Activated naive CD4-positive, alpha-beta T cell treated with anti-CD3 and anti-CD28 coated beads, Interleukin-2, amount 50 U/mL, for 24 hours (primary cell): Measurements from ENCODE around the gene ROM1.
"Not testable (repeated sequence)": the region's sequence is repeated elsewhere in the genome, so short reads cannot be mapped to it uniquely, and the experiment has no call there.

Source experiments
- H3K27ac Mint-ChIP-seq: one replicate; pipeline ENCODE4 v1.8.0; 2021; ENCODE audit warnings: mild to moderate bottlenecking, mixed read lengths
- H3K27me3 Mint-ChIP-seq: one replicate; pipeline ENCODE4 v1.8.0; 2021; ENCODE audit warnings: mixed read lengths
- H3K36me3 Mint-ChIP-seq: one replicate; pipeline ENCODE4 v1.8.0; 2021; ENCODE audit warnings: mixed read lengths
- H3K4me1 Mint-ChIP-seq: one replicate; pipeline ENCODE4 v1.8.0; 2021; ENCODE audit warnings: mixed read lengths
- H3K4me3 Mint-ChIP-seq: one replicate; pipeline ENCODE4 v1.8.0; 2021; ENCODE audit warnings: mild to moderate bottlenecking, mixed read lengths
- H3K9me3 Mint-ChIP-seq: one replicate; pipeline ENCODE4 v1.8.0; 2021; ENCODE audit warnings: mixed read lengths

Gene ROM1

GRCh38 chr11:62613291-62613778, 278 bp downstream of the ROM1 start:
- Mint-ChIP-seq H3K27ac (no peak overlapping the region), H3K27me3 (no peaks in the 10 kb centered on the region), H3K36me3 (peaks cover 7% of the 10 kb centered on the region), H3K4me3 (peak overlapping the region; percentile 71), H3K9me3 (no peaks in the 10 kb centered on the region), H3K4me1 (peaks cover 50% of the 10 kb centered on the region)

GRCh38 chr11:62614275-62614674, 1.2 kb downstream of the ROM1 start:
- peaks cover 5% of the 10 kb centered on the region for H3K36me3 Mint-ChIP-seq
- H3K27ac Mint-ChIP-seq, result peak overlapping the region; percentile 91
- no peaks in the 10 kb centered on the region for H3K27me3 Mint-ChIP-seq
- H3K4me3 Mint-ChIP-seq, result peak overlapping the region; percentile 77
- H3K4me1 Mint-ChIP-seq, result peaks cover 48% of the 10 kb centered on the region
- no peaks in the 10 kb centered on the region for H3K9me3 Mint-ChIP-seq

GRCh38 chr11:62615521-62615920, 2.5 kb downstream of the ROM1 start:
- Mint-ChIP-seq H3K9me3 (no peaks in the 10 kb centered on the region), H3K36me3 (peaks cover 4% of the 10 kb centered on the region), H3K4me1 (peaks cover 46% of the 10 kb centered on the region), H3K4me3 (no peak overlapping the region), H3K27ac (peak overlapping the region; percentile 30), H3K27me3 (no peaks in the 10 kb centered on the region)

- Mint-ChIP-seq H3K27ac (peak overlapping the region; percentile 55), H3K4me1 (peaks cover 49% of the 10 kb centered on the region)
- H3K9me3 Mint-ChIP-seq, H3K36me3 Mint-ChIP-seq, H3K27me3 Mint-ChIP-seq, H3K4me3 Mint-ChIP-seq: not testable (repeated sequence)
These were observed 3.9 kb downstream of the ROM1 start for GRCh38 chr11:62616957-62617356.

- Mint-ChIP-seq H3K9me3 (no peaks in the 10 kb centered on the region), H3K4me1 (peaks cover 30% of the 10 kb centered on the region), H3K36me3 (peaks cover 13% of the 10 kb centered on the region), H3K27me3 (no peaks in the 10 kb centered on the region), H3K4me3 (peak overlapping the region; percentile 96), H3K27ac (peak overlapping the region; percentile 97)
These were observed 8.0 kb downstream of the ROM1 start for GRCh38 chr11:62621027-62621566.

GRCh38 chr11:62621567-62622470, 8.8 kb downstream of the ROM1 start, which contains the start of gene B3GAT3:
TSS of gene B3GAT3 (minus strand) at chr11:62621986. CDS start at chr11:62621947, 39 bp downstream.
- Mint-ChIP-seq H3K27me3 (no peaks in the 10 kb centered on the region), H3K4me3 (peak within 1 kb of the TSS; percentile 96), H3K36me3 (peaks cover 13% of the 10 kb centered on the region), H3K4me1 (peaks cover 30% of the 10 kb centered on the region), H3K9me3 (no peaks in the 10 kb centered on the region), H3K27ac (peak within 1 kb of the TSS; percentile 99)

- H3K9me3 Mint-ChIP-seq, result no peaks in the 10 kb centered on the region
- H3K36me3 Mint-ChIP-seq, result peaks cover 13% of the 10 kb centered on the region
- H3K27ac Mint-ChIP-seq, result peak overlapping the region; percentile 99
- peak overlapping the region; percentile 91 for H3K4me3 Mint-ChIP-seq
- no peaks in the 10 kb centered on the region for H3K27me3 Mint-ChIP-seq
- H3K4me1 Mint-ChIP-seq, result peaks cover 27% of the 10 kb centered on the region
These were observed 9.5 kb downstream of the ROM1 start for GRCh38 chr11:62622476-62623089.

- no peak overlapping the region for H3K27ac Mint-ChIP-seq
- H3K9me3 Mint-ChIP-seq, result no peaks in the 10 kb centered on the region
- no peaks in the 10 kb centered on the region for H3K27me3 Mint-ChIP-seq
- peaks cover 17% of the 10 kb centered on the region for H3K36me3 Mint-ChIP-seq
- H3K4me3 Mint-ChIP-seq, result no peak overlapping the region
- peaks cover 3% of the 10 kb centered on the region for H3K4me1 Mint-ChIP-seq
These were observed 14.7 kb downstream of the ROM1 start for GRCh38 chr11:62627713-62628112.

- Mint-ChIP-seq H3K4me3 (no peak overlapping the region), H3K9me3 (no peaks in the 10 kb centered on the region), H3K36me3 (peaks cover 23% of the 10 kb centered on the region), H3K4me1 (peaks cover 28% of the 10 kb centered on the region), H3K27me3 (no peaks in the 10 kb centered on the region), H3K27ac (no peak overlapping the region)
These were observed 19.4 kb downstream of the ROM1 start for GRCh38 chr11:62632492-62632891.

- peaks cover 9% of the 10 kb centered on the region for H3K36me3 Mint-ChIP-seq
- no peaks in the 10 kb centered on the region for H3K27me3 Mint-ChIP-seq
- H3K27ac Mint-ChIP-seq, result peak overlapping the region; percentile 30
- H3K9me3 Mint-ChIP-seq, result no peaks in the 10 kb centered on the region
- H3K4me3 Mint-ChIP-seq, result peak overlapping the region; percentile 42
- peaks cover 43% of the 10 kb centered on the region for H3K4me1 Mint-ChIP-seq
These were observed 31.2 kb downstream of the ROM1 start for GRCh38 chr11:62644220-62644619.

- Mint-ChIP-seq H3K9me3 (no peaks in the 10 kb centered on the region), H3K4me1 (peaks cover 34% of the 10 kb centered on the region), H3K36me3 (peaks cover 4% of the 10 kb centered on the region), H3K4me3 (peak overlapping the region; percentile 100), H3K27ac (peak overlapping the region; percentile 96), H3K27me3 (no peaks in the 10 kb centered on the region)
These were observed 32.6 kb downstream of the ROM1 start for GRCh38 chr11:62645671-62645945.

- peak within 1 kb of the TSS; percentile 96 for H3K27ac Mint-ChIP-seq
- no peaks in the 10 kb centered on the region for H3K27me3 Mint-ChIP-seq
- peaks cover 32% of the 10 kb centered on the region for H3K4me1 Mint-ChIP-seq
- H3K4me3 Mint-ChIP-seq, result peak within 1 kb of the TSS; percentile 100
- peaks cover 4% of the 10 kb centered on the region for H3K36me3 Mint-ChIP-seq
- H3K9me3 Mint-ChIP-seq, result no peaks in the 10 kb centered on the region
These were observed 33.1 kb downstream of the ROM1 start, which contains the start of gene GANAB for GRCh38 chr11:62645946-62646824. TSS of gene GANAB (minus strand) at chr11:62646613. CDS start at chr11:62646599, 14 bp downstream.

- Mint-ChIP-seq H3K4me3 (peak overlapping the region; percentile 100), H3K27me3 (no peaks in the 10 kb centered on the region), H3K36me3 (peaks cover 4% of the 10 kb centered on the region), H3K27ac (peak overlapping the region; percentile 96), H3K4me1 (peaks cover 27% of the 10 kb centered on the region), H3K9me3 (no peaks in the 10 kb centered on the region)
These were observed 34.0 kb downstream of the ROM1 start for GRCh38 chr11:62646825-62647608.

- Mint-ChIP-seq H3K27me3 (no peaks in the 10 kb centered on the region), H3K4me1 (peaks cover 31% of the 10 kb centered on the region), H3K9me3 (no peaks in the 10 kb centered on the region), H3K36me3 (peaks cover 4% of the 10 kb centered on the region), H3K27ac (no peak overlapping the region), H3K4me3 (peak overlapping the region; percentile 15)
These were observed 34.5 kb downstream of the ROM1 start for GRCh38 chr11:62647609-62648005.
